Measurements from ENCODE around the gene ACSL4. TPM values are rescaled to one million over a fixed set of nuclear protein-coding genes. Genes with fewer than 3 reads are reported as not detected.

ACSL4 gene
- total RNA-seq: 10 to 100 TPM; 44.8 to 50.7 TPM

DNA sequence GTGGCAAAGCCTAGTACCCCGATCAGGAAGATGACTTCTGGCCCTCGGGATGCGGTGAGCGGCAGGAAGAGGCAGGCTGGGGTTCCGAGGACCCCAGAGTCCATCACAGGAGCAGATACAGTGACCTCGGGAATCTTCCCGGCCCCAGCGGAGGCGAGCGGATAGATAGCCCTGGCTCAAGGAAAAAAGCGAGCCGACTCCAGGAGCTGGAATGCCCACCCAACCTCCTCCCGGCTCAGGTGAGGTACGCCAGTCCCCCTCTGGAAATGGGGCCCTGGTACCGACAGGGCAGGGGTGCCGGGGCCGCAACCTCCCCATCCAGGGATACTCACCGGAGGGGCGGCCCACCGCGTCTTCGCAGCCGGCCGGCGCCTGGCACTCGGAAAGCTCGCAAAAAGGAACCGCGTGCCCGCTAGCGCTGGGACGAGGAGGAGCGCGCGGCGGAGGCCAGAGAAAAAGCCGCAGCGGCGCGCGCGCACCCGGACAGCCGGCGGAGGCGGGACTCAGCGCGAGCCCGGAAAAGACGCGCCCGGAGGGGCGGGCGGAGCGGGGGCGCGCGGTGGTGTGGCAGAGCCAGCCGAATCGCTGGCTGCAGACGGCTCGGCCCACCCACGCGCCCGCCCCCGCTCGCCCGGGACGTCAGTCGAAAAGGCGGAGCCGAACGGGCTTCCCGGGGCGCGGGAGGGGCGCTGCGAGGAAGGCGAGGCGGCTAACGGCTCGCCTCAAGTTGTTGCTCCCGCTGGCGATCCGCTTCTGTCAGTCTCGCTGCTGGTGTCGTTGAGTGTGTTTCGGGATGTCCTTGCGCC is at the start of gene ACSL4:
Gene ACSL4, minus strand, starts transcription at position 451 of the 806 bp plus-strand sequence. CDS start 49,894 bp downstream, outside the sequence.
- CTCF ChIA-PET: interaction anchor here (1.0 to 2.4 kb wide), 6 partner anchors 14 to 158 kb away, joined by 4 to 8 read pairs (median 6); no protein-coding TSS in a partner anchor
- no peaks in the 10 kb centered on the region for H3K27me3 Mint-ChIP-seq (ENCODE audit: low read depth)
- peaks cover 30% of the 10 kb centered on the region for H3K4me1 Mint-ChIP-seq (ENCODE audit: low read depth)
- no peaks in the 10 kb centered on the region for H3K9me3 Mint-ChIP-seq (ENCODE audit: insufficient read depth)
- POLR2A ChIA-PET: interaction anchor here (0.7 to 2.7 kb wide), 4 partner anchors 13 to 51 kb away, joined by 3 to 11 read pairs (median 4); no protein-coding TSS in a partner anchor
- H3K4me3 Mint-ChIP-seq: peak within 1 kb of the TSS; percentile 90
- DNase-seq (peak; percentile 88), ATAC-seq (peak; percentile 95)
- H3K27ac Mint-ChIP-seq: peak within 1 kb of the TSS; percentile 95
- H3K36me3 Mint-ChIP-seq (ENCODE audit: low read depth): peaks cover 19% of the 10 kb centered on the region

DNA sequence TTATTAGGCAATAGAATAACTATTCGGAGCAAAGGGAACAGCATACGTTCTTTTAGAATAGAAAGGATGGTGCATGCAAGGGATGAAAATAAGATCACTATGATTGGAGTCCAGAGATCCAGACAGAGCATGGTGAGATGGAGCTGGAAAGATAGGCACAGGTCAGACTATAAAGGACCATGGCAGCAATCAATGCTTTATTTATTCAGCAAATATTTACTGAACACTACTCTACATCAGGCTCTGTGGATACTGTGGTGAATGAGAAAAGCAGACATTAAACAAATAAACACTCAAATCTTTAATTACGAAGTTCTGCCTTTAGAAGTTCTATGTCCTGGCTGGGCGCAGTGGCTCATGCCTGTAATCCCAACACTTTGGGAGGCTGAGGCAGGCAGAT is 44.7 kb upstream of the ACSL4 start:
- POLR2A ChIA-PET: no interaction called here
- Mint-ChIP-seq H3K27ac (no peak overlapping the region), H3K9me3 (ENCODE audit: insufficient read depth) (no peaks in the 10 kb centered on the region), H3K4me1 (ENCODE audit: low read depth) (peaks cover 3% of the 10 kb centered on the region), H3K4me3 (no peak overlapping the region), H3K36me3 (ENCODE audit: low read depth) (no peaks in the 10 kb centered on the region), H3K27me3 (ENCODE audit: low read depth) (no peaks in the 10 kb centered on the region)
- no peak for ATAC-seq
- DNase-seq: no peak
- CTCF ChIA-PET: no interaction called here

DNA sequence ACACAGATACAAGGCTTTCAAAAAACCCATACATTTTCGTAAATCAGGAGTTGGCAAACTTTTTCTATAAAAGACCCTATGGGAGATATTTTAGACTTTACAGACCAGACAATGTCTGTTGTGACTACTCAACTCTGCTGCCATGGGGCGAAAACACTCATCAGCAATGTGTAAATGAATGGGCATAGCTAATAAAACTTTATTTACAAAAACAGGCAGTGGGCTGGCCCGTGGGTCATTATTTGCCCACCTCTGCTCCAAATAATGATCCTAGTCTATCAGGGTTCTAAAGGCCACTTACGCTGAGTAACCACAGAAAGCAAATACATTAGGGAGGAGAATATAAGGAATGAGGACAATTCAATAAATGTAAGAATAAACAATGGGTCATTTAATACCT is 43.9 kb upstream of the ACSL4 start:
- H3K4me1 Mint-ChIP-seq (ENCODE audit: low read depth): no peaks in the 10 kb centered on the region
- no peak for DNase-seq
- POLR2A ChIA-PET: no interaction called here
- CTCF ChIA-PET: no interaction called here
- no peak for ATAC-seq
- no peaks in the 10 kb centered on the region for H3K9me3 Mint-ChIP-seq (ENCODE audit: insufficient read depth)
- no peaks in the 10 kb centered on the region for H3K36me3 Mint-ChIP-seq (ENCODE audit: low read depth)
- H3K4me3 Mint-ChIP-seq: no peak overlapping the region
- no peaks in the 10 kb centered on the region for H3K27me3 Mint-ChIP-seq (ENCODE audit: low read depth)
- no peak overlapping the region for H3K27ac Mint-ChIP-seq

DNA sequence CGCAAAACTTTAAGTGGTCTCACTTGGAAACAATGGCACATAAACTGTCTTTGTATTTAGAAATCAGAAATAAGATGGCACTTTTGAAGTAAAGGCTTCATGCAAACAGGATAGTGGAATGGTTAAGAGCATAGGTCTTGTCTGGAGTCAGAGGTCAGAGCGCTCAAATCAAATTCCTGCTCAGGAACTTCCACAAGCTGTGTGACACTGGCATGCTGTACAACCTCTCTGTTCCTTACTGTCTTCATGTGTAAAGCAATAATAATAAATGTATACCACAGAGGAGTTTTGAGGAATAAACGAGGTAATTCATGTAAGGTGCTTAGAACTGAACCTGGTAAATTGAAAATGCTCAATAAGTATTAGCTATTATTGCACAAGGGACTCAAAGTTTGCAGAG is 43.4 kb upstream of the ACSL4 start:
- Mint-ChIP-seq H3K4me1 (ENCODE audit: low read depth) (no peaks in the 10 kb centered on the region), H3K36me3 (ENCODE audit: low read depth) (no peaks in the 10 kb centered on the region), H3K27ac (no peak overlapping the region), H3K9me3 (ENCODE audit: insufficient read depth) (no peaks in the 10 kb centered on the region), H3K4me3 (no peak overlapping the region), H3K27me3 (ENCODE audit: low read depth) (no peaks in the 10 kb centered on the region)
- POLR2A ChIA-PET: no interaction called here
- no peak for DNase-seq
- CTCF ChIA-PET: no interaction called here
- no peak for ATAC-seq

DNA sequence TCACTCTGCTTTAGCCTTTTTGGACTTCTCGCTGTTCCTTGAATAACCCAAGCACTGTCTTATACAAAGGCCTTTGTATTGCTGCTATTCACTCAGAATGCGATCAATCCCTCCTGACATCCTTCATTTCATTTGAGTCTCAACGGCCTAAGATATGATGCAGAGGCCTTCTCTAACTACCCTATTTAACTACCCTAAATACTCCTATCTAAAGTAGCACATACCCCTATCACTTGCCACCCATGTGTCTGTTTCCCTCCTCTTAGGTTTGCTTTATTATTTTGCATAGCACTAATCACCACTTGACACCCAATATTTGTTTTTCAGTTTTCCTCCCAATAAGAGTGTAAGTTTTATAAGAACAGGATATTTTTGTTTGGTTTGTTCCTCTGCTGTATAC is 42.3 kb upstream of the ACSL4 start:
- Mint-ChIP-seq H3K27me3 (ENCODE audit: low read depth) (no peaks in the 10 kb centered on the region), H3K4me3 (no peak overlapping the region), H3K27ac (no peak overlapping the region), H3K36me3 (ENCODE audit: low read depth) (no peaks in the 10 kb centered on the region), H3K9me3 (ENCODE audit: insufficient read depth) (no peaks in the 10 kb centered on the region), H3K4me1 (ENCODE audit: low read depth) (no peaks in the 10 kb centered on the region)
- ChIA-PET CTCF (no interaction called here), POLR2A (no interaction called here)
- no peak for ATAC-seq
- no peak for DNase-seq

DNA sequence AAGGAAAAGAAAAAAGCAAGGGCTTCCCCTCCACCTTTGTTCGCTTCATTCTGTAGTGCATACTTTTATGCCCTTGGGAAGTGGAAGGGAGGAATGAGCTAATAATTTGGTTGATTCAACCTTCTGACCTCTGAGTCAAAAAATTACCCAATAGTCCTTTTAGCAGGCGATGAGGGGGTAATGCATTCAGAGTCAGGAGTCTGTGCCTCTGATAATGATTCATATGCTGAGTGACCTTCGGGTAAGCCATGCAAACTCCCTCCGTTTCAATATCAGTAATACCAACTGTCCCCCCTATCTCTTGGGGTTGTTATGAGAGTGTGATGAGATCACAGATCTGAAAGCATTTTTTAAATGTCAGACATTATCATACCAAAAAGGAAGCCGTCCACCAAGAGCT is 41.6 kb upstream of the ACSL4 start:
- ATAC-seq (no peak), DNase-seq (no peak)
- Mint-ChIP-seq H3K36me3 (ENCODE audit: low read depth) (no peaks in the 10 kb centered on the region), H3K27ac (no peak overlapping the region), H3K4me3 (no peak overlapping the region), H3K4me1 (ENCODE audit: low read depth) (no peaks in the 10 kb centered on the region), H3K27me3 (ENCODE audit: low read depth) (no peaks in the 10 kb centered on the region), H3K9me3 (ENCODE audit: insufficient read depth) (no peaks in the 10 kb centered on the region)
- ChIA-PET POLR2A (no interaction called here), CTCF (no interaction called here)

DNA sequence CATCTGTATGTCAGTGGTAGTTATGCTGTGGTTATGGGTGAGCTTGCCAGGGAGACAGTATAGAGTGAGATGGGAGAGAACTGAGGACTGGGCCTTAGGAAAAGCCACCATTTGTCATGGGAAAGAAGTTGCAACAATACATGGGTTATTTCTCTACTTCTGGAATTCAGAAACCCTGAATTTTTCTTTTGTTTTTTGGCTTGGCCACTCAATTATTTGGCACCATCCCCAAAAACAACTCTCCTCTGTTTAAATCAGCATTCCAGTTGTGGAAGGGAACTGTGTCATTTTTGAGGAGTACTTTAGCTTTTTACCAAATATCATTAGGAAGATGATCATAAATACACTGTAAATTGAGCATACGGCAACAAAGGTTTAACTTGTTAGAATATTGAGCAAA is 41.1 kb upstream of the ACSL4 start:
- POLR2A ChIA-PET: no interaction called here
- ATAC-seq (no peak), DNase-seq (no peak)
- Mint-ChIP-seq H3K36me3 (ENCODE audit: low read depth) (no peaks in the 10 kb centered on the region), H3K9me3 (ENCODE audit: insufficient read depth) (no peaks in the 10 kb centered on the region), H3K27ac (no peak overlapping the region), H3K4me3 (no peak overlapping the region), H3K27me3 (ENCODE audit: low read depth) (no peaks in the 10 kb centered on the region), H3K4me1 (ENCODE audit: low read depth) (no peaks in the 10 kb centered on the region)
- CTCF ChIA-PET: no interaction called here

DNA sequence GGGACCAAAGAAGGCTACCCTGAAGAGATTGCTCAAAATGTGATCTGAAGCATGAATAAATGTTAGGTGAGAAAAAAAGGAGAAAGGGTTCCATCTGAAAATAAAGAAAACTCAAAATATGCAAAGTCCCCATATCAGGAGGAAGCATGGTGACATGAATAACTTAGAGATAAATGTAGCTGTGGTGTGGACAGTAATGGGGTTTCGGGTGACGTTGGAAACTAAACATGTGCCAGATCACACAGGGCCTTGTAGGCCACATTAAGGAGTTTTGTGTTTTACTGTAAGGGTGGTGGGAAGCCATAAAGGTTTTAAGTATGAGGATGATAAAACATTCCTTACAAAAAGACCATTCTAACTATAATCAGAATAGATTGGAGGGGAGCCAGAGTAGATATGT is 40.3 kb upstream of the ACSL4 start:
- Mint-ChIP-seq H3K27ac (no peak overlapping the region), H3K36me3 (ENCODE audit: low read depth) (no peaks in the 10 kb centered on the region)
- POLR2A ChIA-PET: no interaction called here

DNA sequence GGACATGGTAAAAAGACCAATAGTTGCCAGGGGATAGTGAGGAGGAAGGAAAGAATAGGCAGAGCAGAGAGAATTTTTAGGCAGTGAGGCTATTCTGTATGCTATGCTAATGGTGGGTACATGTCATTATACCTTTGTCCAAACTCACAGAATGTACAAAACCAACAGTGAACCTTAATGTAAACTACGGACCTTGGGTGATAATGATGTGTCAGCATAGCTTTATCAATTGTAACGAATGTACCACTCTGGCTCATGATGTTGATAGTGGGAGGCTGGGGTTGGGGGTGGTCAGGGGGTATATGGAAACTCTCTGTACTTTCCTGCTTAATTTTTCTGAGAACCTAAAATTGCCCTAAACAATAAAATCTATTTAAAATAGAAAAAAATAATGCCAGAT is 37.7 kb upstream of the ACSL4 start:
- POLR2A ChIA-PET: no interaction called here
- H3K4me3 Mint-ChIP-seq: no peak overlapping the region

More for the DNA sequence above, 40.3 kb upstream of the ACSL4 start:
- Mint-ChIP-seq H3K27me3 (ENCODE audit: low read depth) (no peaks in the 10 kb centered on the region), H3K4me3 (no peak overlapping the region), H3K4me1 (ENCODE audit: low read depth) (no peaks in the 10 kb centered on the region), H3K9me3 (ENCODE audit: insufficient read depth) (no peaks in the 10 kb centered on the region)
- no peak for DNase-seq
- CTCF ChIA-PET: no interaction called here
- ATAC-seq: no peak

DNA sequence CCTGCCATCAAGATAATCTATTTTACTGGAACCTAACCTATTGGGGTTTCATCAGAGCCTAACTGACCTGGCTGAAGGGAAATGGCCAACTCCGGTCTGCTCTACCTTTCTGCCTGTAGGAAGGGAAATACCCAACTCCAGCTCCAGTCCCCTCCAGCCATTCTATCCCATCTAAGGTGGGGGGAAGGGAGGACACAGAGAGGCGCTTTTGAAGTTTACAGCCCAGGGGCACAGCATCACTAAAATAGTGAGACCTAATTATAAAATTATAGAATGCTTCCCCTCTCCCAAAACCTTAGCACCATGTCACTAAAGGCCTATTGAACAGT is 27.8 kb upstream of the ACSL4 start:
- Mint-ChIP-seq H3K27ac (no peak overlapping the region), H3K4me3 (no peak overlapping the region), H3K36me3 (ENCODE audit: low read depth) (no peaks in the 10 kb centered on the region), H3K9me3 (ENCODE audit: insufficient read depth) (peaks cover 2% of the 10 kb centered on the region), H3K27me3 (ENCODE audit: low read depth) (peaks cover 5% of the 10 kb centered on the region), H3K4me1 (ENCODE audit: low read depth) (peaks cover 10% of the 10 kb centered on the region)
- DNase-seq (no peak), ATAC-seq (no peak)
- ChIA-PET POLR2A (no interaction called here), CTCF (no interaction called here)

More for the DNA sequence above, 37.7 kb upstream of the ACSL4 start:
- Mint-ChIP-seq H3K4me1 (ENCODE audit: low read depth) (no peaks in the 10 kb centered on the region), H3K27ac (no peak overlapping the region), H3K9me3 (ENCODE audit: insufficient read depth) (no peaks in the 10 kb centered on the region), H3K27me3 (ENCODE audit: low read depth) (no peaks in the 10 kb centered on the region), H3K36me3 (ENCODE audit: low read depth) (no peaks in the 10 kb centered on the region)
- CTCF ChIA-PET: no interaction called here
- DNase-seq (no peak), ATAC-seq (no peak)

DNA sequence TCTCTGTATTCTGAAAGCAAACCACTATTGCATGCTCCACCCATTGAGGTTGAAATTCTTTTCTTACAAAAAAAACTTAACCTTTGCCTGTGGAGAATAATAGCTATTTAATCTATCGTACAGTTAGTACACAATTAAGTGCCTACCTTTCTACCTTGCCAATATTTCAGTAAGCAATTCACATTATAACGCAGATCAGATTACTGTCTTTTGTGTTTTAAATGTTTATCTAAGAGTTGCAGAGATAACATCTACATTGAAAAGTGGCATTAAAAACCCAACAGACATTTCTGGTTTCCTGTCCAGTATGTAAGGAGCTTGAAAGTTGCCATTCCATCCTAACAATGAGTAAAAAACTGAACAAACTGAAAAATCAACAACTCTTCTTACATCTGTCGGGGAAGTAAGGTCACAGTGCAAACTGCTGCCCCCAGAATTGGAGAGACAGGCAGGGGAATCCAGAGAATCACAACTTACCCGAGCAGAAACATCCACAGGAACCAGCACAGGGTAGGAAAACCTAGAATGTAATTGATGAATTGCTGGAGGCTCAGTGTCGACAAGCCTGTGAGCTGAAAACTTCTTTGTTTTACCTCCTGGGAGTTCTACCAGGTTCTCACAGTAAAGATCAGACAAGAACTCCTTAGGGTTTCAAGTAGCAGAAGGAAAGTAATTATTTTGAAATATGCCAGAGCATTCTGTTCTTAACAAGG is 27.3 kb upstream of the ACSL4 start:
- Mint-ChIP-seq H3K9me3 (ENCODE audit: insufficient read depth) (peaks cover 7% of the 10 kb centered on the region), H3K36me3 (ENCODE audit: low read depth) (no peaks in the 10 kb centered on the region), H3K4me1 (ENCODE audit: low read depth) (peaks cover 10% of the 10 kb centered on the region), H3K4me3 (no peak overlapping the region), H3K27me3 (ENCODE audit: low read depth) (peaks cover 5% of the 10 kb centered on the region), H3K27ac (peak overlapping the region; percentile 57)
- ChIA-PET POLR2A (no interaction called here), CTCF (no interaction called here)
- no peak for DNase-seq
- no peak for ATAC-seq

DNA sequence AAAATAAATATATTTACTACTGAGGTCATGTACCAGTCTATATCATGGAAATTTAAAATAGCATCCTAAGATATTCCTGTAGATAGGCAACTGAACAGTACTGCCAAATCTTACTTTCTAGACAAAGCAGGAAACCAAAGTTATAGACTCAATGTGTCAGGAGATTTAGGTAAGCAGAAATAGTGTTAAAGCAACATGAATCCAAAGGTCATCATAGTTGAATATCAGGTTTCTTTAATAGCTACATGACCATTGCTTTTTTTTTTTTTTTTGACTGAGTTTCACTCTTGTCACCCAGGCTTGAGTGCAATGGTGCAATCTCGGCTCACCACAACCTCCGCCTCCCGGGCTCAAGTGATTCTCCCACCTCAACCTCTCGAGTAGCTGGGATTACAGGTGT is 20.2 kb upstream of the ACSL4 start:
- Mint-ChIP-seq H3K27ac (no peak overlapping the region), H3K4me3 (no peak overlapping the region), H3K9me3 (ENCODE audit: insufficient read depth) (peaks cover 14% of the 10 kb centered on the region), H3K36me3 (ENCODE audit: low read depth) (no peaks in the 10 kb centered on the region), H3K27me3 (ENCODE audit: low read depth) (peaks cover 5% of the 10 kb centered on the region), H3K4me1 (ENCODE audit: low read depth) (no peaks in the 10 kb centered on the region)
- CTCF ChIA-PET: no interaction called here
- ATAC-seq: no peak
- no peak for DNase-seq
- POLR2A ChIA-PET: no interaction called here

All from activated CD8-positive, alpha-beta T cell treated with anti-CD3 and anti-CD28 coated beads, Interleukin-2, amount 10 ng/mL, durations not matched to agents 7 days and 5 days (primary cell).